Activated T-helper 1 cell treated with anti-CD3 and anti-CD28 coated beads, Interleukin-12 subunit alpha, Interleukin-12 subunit beta, Interleukin-2, Interleukin-4 antibody, amounts not matched to agents 30 ng/mL and 10 ng/mL and 1 ng/mL, durations not matched to agents 14 hours and 24 hours and 36 hours (primary cell): Measurements from ENCODE around the gene FMNL2. TPM values are rescaled to one million over a fixed set of nuclear protein-coding genes. Genes with fewer than 3 reads are reported as not detected.

Source experiments
- DNase-seq: peaks from one replicate; pipeline ENCODE4 v3.0.0; 2021; ENCODE audit warnings: low spot score
- H3K27ac Mint-ChIP-seq: one replicate; pipeline ENCODE4 v1.8.0; 2021; ENCODE audit warnings: mild to moderate bottlenecking, mixed read lengths
- H3K27me3 Mint-ChIP-seq: one replicate; pipeline ENCODE4 v1.8.0; 2022; ENCODE audit warnings: mild to moderate bottlenecking, moderate library complexity, mixed read lengths; ENCODE audit not compliant: insufficient read depth
- H3K36me3 Mint-ChIP-seq: one replicate; pipeline ENCODE4 v1.8.0; 2021; ENCODE audit warnings: low read depth, mixed read lengths
- H3K4me1 Mint-ChIP-seq: one replicate; pipeline ENCODE4 v1.8.0; 2021; ENCODE audit warnings: low read depth, mixed read lengths
- H3K4me3 Mint-ChIP-seq: one replicate; pipeline ENCODE4 v1.8.0; 2021; ENCODE audit warnings: mild to moderate bottlenecking, moderate library complexity, mixed read lengths
- H3K9me3 Mint-ChIP-seq: one replicate; pipeline ENCODE4 v1.8.0; 2021; ENCODE audit warnings: mixed read lengths
- intact Hi-C: fragments of 100-400 bp; cut with micrococcal nuclease; formaldehyde crosslinking; loops from one replicate; pipeline ENCODE4 v1.15.1; 2024
- total RNA-seq: library from RNA; stranded (reverse); gene quantifications from 2 replicates; pipeline ENCODE4 v1.2.3, GENCODE V29; 2022

FMNL2 gene
- total RNA-seq, 1 donor from 2014 or later: 14.8 TPM

DNA sequence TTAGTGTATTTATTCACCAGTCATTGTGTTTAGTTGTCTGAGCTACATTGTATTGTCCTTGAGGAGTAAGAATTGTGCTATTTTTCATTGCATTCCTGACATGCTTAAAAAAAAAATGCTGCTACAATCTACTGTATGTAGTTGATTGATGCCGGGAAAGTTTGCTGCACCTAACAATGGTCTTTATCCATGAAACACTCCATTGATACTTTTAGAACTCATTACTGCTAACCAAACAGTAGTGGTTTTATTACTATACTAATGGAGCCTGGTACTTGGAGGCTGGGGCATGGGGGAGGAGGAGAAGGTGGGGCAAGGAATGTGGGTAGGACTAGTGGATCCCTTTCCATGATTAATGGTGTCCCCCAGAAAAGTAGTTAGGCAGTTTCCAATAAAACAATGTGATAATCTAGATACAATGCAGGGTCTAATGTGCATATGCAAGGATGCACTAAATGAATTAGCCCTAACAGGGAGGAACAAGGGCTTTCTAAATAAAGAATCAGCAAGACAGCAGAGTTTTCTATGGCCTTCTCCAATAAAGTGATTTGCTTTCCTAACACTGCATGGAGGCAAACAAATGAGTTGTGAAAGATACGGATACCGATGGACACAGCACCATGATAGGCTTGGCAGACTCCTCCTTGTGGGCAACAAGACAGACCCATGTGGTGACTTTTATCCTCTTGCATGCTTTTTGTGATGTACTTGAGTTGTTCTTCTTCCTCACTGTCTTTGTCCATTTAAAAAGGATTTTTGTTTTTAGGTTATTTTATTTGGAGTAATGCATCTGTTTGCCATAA is 78.5 kb downstream of the FMNL2 start:
- peaks cover 39% of the 10 kb centered on the region for H3K4me1 Mint-ChIP-seq
- no peak overlapping the region for H3K4me3 Mint-ChIP-seq
- no peaks in the 10 kb centered on the region for H3K9me3 Mint-ChIP-seq
- H3K36me3 Mint-ChIP-seq: no peaks in the 10 kb centered on the region
- intact Hi-C loops: loop anchor here (2.0 kb wide), 4 partner anchors 79 to 303 kb away; partner anchors contain the start of genes FMNL2, PRPF40A and STAM2
- no peaks in the 10 kb centered on the region for H3K27me3 Mint-ChIP-seq
- H3K27ac Mint-ChIP-seq: no peak overlapping the region
- DNase-seq: no peak

DNA sequence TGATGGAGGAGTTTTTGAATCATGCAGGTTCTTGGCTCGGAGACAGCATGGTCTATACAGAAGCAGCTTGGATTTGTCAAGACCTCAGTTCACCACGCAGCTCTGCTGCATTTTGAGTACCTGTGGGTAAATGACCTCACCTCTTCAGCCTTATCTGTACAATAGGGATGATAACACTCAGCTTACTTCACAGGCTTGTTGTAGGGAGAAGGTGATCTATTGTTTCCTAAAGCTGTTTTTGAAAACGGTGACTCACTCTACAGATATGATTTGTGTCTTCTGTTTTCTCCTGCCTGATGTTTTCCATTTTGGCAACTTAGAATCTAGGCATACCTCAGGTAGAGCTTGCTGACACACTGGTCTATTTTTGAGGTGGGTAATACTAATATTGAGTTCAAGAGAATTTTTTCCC is 80.3 kb downstream of the FMNL2 start:
- intact Hi-C loops: loop anchor here (1.0 to 5.0 kb wide), 8 partner anchors 9 to 302 kb away; partner anchors contain the start of genes FMNL2, PRPF40A and STAM2
- no peaks in the 10 kb centered on the region for H3K9me3 Mint-ChIP-seq
- H3K27ac Mint-ChIP-seq: peak overlapping the region; percentile 77
- no peak for DNase-seq
- peak overlapping the region; percentile 16 for H3K4me3 Mint-ChIP-seq
- no peaks in the 10 kb centered on the region for H3K36me3 Mint-ChIP-seq
- peaks cover 41% of the 10 kb centered on the region for H3K4me1 Mint-ChIP-seq
- H3K27me3 Mint-ChIP-seq: no peaks in the 10 kb centered on the region

DNA sequence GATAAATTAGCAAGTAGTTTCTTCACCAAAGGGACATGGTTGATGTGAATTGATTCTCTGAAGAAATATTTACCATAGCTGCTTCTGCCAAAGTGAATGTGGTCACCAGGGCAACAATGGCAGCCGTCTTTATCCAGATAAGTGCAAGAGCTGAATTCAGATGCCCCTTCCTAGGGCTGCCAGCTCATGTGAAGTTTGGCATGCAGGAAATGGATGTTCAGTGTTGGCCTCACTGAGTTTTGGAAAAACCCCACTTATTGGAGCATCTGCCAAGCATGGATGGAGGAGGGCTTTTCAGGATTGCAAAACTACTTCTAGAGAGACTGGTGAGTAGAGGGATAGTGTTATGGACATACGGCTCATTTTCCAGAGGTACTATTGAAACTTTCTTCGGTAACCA is 80.8 kb downstream of the FMNL2 start:
- Mint-ChIP-seq H3K4me3 (no peak overlapping the region), H3K27ac (peak overlapping the region; percentile 77), H3K36me3 (no peaks in the 10 kb centered on the region), H3K4me1 (peaks cover 46% of the 10 kb centered on the region), H3K27me3 (no peaks in the 10 kb centered on the region), H3K9me3 (no peaks in the 10 kb centered on the region)
- intact Hi-C loops: loop anchor here (1.0 to 5.0 kb wide), 8 partner anchors 9 to 301 kb away; partner anchors contain the start of genes FMNL2, PRPF40A and STAM2
- DNase-seq: no peak

DNA sequence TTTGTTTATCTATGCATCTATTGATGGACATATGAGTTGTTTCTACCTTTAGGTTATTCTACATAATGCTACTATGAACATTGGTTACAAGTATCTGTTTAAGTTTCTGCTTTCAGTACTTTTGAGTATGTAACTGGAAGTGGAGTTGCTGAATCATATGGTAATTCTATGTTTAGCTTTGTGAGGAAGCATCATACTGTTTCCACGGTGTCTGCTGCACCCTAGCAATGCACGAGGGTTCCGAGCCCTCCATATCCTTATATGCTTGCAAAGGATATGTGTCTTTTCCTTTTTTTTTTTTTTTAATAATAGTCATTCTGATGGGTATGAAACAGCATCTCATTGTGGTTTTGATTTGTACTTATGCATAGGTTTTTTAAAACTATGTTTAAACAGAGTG is 83.7 kb downstream of the FMNL2 start:
- no peak for DNase-seq
- no peaks in the 10 kb centered on the region for H3K36me3 Mint-ChIP-seq
- no peaks in the 10 kb centered on the region for H3K9me3 Mint-ChIP-seq
- H3K4me1 Mint-ChIP-seq: peaks cover 61% of the 10 kb centered on the region
- intact Hi-C loops: loop anchor here (5.0 kb wide), 1 partner anchor 219 kb away; no protein-coding TSS in a partner anchor
- peak overlapping the region; percentile 40 for H3K4me3 Mint-ChIP-seq
- H3K27me3 Mint-ChIP-seq: no peaks in the 10 kb centered on the region
- H3K27ac Mint-ChIP-seq: peak overlapping the region; percentile 89

DNA sequence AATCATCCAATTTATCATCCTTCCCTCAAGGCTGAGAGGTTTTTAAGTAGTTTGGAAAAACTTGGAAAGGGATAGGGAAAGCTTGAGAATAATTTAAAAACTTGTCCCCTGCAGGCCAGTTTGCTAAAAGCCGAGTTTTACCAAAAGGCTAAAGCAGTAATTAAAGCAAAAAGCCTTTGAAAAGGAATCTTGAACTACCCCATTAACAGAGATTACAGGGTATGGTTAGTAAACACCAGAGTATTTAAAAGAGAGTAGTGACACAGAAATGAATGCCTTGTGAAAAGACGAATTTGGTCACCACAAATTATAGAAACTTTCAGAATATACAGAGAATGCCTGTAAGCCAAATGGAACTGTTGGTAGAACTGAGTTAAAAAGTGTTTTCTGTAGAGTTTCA is 85.0 kb downstream of the FMNL2 start:
- intact Hi-C loops: loop anchor here (2.0 to 5.0 kb wide), 2 partner anchors 13 to 217 kb away; no protein-coding TSS in a partner anchor
- no peaks in the 10 kb centered on the region for H3K27me3 Mint-ChIP-seq
- H3K4me1 Mint-ChIP-seq: peaks cover 49% of the 10 kb centered on the region
- H3K36me3 Mint-ChIP-seq: no peaks in the 10 kb centered on the region
- no peak overlapping the region for H3K27ac Mint-ChIP-seq
- no peaks in the 10 kb centered on the region for H3K9me3 Mint-ChIP-seq
- no peak for DNase-seq
- H3K4me3 Mint-ChIP-seq: no peak overlapping the region

DNA sequence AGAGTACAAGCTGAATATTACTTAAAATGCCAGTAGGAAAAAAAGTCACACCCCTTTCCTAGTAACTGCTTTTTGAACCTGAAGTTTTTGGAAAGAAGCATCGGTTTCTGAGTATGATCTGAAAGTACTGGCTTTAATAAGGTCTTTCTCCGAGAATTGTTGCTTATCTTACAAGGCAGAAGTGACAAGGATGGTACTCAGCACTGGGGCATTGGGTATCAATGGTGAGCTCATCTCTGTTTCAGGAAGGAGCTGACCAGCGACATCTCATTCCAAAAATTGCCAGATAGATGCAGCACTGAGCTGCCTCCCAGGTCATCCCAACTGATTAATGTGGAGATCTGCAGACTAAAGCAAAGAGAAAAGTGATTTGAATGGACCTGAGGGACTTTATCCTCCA is 85.4 kb downstream of the FMNL2 start:
- no peak for DNase-seq
- Mint-ChIP-seq H3K27me3 (no peaks in the 10 kb centered on the region), H3K27ac (no peak overlapping the region), H3K4me1 (peaks cover 44% of the 10 kb centered on the region), H3K9me3 (no peaks in the 10 kb centered on the region), H3K4me3 (no peak overlapping the region), H3K36me3 (no peaks in the 10 kb centered on the region)
- intact Hi-C loops: loop anchor here (2.0 kb wide), 1 partner anchor 14 kb away; no protein-coding TSS in a partner anchor

DNA sequence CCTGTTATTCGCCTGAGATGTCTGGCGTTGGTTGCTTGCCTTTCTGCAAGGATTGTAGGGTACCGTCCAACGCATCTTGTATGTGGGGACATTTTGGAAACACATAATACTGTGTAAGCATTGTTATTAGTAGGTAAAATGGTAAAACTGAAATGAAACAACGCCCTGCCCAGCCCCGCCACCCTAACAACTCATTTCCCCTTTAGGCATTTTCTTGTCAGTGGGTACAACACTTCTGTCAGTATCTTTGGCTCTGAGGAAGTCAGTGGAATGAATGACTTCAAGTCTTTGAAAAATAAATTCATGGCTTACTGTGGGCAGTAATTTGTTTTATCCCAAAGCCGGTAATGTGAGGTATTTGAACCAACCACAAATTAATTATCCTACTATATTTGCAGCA is 86.0 kb downstream of the FMNL2 start:
- no peaks in the 10 kb centered on the region for H3K9me3 Mint-ChIP-seq
- H3K36me3 Mint-ChIP-seq: no peaks in the 10 kb centered on the region
- no peak overlapping the region for H3K27ac Mint-ChIP-seq
- intact Hi-C loops: loop anchor here (1.0 to 2.0 kb wide), 2 partner anchors 14 to 24 kb away; no protein-coding TSS in a partner anchor
- peaks cover 39% of the 10 kb centered on the region for H3K4me1 Mint-ChIP-seq
- H3K4me3 Mint-ChIP-seq: no peak overlapping the region
- no peaks in the 10 kb centered on the region for H3K27me3 Mint-ChIP-seq
- no peak for DNase-seq

DNA sequence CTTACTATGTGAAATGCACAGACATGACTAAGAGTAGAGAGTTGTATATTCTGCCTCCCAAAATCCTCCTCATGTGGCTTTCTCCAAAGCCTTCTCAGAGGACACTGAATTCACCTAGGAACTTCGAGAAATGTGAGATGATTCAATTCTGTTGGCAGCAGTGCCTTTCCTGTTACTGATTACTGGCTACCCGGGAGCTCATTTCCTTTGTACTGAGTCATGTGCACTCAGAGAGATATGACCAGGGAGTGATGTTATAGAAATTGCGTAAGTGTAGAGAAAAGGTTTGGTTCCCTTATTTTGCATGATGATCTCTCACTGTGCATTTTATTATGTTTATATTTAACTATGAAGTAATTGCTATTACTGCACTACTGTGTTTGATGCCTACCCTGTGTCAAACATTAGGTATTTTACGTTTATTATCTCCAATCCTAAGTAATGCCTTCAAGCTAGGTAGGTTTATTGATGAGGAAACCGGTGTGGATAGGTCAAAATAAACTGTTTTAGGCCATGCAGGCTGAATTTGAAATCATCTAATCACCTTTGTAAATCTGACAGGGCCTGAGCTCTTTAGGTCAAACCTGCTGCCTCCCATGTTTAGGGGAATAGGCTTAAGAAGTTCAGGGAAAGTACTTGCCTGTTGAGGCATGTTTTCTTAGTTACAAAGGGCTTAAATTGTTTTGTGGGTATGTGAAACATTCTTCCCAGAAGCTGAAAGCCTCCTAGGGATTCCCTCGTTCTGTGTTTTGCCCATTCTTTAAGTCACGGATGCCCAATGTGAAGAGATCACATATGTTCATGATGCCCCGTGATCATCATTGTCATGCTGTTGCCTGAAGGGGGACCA is 86.8 kb downstream of the FMNL2 start:
- Mint-ChIP-seq H3K27me3 (no peaks in the 10 kb centered on the region), H3K4me3 (no peak overlapping the region), H3K4me1 (peaks cover 33% of the 10 kb centered on the region), H3K27ac (no peak overlapping the region), H3K9me3 (no peaks in the 10 kb centered on the region), H3K36me3 (no peaks in the 10 kb centered on the region)
- no peak for DNase-seq
- intact Hi-C loops: loop anchor here (1.0 to 2.0 kb wide), 2 partner anchors 15 to 24 kb away; no protein-coding TSS in a partner anchor

DNA sequence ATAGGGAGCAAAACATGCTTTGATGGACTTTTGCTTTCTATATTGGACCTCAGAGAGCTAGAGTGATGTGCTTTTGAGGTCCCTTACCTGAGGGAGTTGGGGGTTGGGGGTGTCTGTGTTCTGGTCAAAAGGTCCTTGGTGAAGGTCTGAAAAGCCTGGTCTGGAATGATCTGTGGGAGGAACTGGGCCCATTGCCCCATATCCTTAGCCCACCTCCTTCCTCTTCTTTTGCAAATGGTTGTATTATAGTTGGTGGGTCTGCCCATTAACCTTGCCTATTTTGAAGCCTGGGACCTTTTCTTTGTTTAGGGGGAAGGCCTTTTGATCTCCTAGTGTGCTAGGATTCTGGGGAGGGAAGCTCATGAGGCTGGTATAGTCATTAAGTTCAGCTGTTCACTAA is 88.7 kb downstream of the FMNL2 start:
- intact Hi-C loops: no loop called here
- no peaks in the 10 kb centered on the region for H3K27me3 Mint-ChIP-seq
- no peak overlapping the region for H3K27ac Mint-ChIP-seq
- no peaks in the 10 kb centered on the region for H3K36me3 Mint-ChIP-seq
- H3K4me1 Mint-ChIP-seq: peaks cover 20% of the 10 kb centered on the region
- no peaks in the 10 kb centered on the region for H3K9me3 Mint-ChIP-seq
- no peak overlapping the region for H3K4me3 Mint-ChIP-seq
- DNase-seq: no peak

DNA sequence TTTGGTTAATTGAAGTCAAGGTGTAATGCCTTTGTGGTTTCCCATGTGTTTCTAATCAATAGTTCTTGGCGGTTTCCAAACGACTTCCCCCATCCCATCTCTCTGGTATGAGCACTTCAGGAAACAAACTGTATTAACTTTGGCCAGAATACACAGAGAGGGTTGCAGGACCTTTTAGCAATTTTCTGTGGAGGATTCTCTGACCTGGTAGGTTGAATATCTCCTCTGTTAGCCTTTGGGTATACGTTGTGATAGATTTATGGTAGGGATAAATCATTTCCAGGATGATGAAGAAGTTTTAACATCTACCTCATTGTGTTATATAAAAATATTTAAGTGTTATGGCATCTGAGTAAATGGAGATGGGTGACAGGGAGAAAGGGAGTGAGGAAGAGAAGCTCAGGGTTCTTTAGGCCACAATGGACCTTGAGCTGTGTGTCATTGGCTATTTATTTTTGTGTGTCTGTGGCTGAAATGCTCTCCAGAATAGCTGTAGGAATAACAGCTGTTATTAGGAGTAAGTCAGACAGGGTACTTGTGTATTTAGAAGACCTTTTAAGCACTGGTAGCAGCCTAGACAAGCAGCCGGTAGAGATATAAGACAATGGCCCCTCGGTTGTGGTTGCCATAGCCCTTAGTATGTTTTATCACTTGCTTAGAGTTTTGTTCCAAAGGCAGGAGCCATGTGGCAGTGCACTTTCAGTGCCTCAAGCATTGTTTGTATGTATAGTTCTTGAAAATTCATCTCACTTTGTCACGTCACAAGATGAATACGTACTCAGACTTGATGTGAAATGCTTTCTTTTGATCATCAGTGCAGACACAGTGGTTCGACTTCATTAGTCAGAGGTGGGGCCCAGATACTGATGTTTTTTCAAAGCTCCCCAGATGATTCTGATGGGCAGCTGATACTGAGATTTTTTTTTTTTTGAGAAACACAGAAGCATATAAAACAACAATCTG is 91.1 kb downstream of the FMNL2 start:
- intact Hi-C loops: no loop called here
- Mint-ChIP-seq H3K36me3 (no peaks in the 10 kb centered on the region), H3K9me3 (no peaks in the 10 kb centered on the region), H3K4me3 (no peak overlapping the region), H3K27me3 (no peaks in the 10 kb centered on the region), H3K27ac (no peak overlapping the region), H3K4me1 (peaks cover 14% of the 10 kb centered on the region)
- DNase-seq: no peak

DNA sequence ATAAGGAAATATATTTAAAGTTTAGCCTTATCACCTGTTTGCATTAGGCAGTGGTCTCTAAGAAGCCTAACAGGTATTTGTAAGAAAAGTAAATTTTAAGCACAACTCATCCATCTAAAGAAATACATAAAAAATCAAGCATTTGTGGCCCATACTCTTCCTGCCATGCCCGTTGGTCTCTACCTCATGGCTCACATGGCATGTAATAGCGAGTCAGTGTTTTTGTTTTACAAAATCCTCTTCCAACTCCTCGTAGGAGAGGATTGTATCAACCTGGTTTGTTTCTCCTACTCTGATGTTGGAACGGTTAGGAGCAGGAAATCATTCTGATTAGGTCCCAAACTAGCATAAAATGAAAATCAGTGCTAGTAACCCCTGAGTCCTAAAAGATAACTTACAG is 91.8 kb downstream of the FMNL2 start:
- H3K36me3 Mint-ChIP-seq: no peaks in the 10 kb centered on the region
- H3K27me3 Mint-ChIP-seq: no peaks in the 10 kb centered on the region
- H3K9me3 Mint-ChIP-seq: no peaks in the 10 kb centered on the region
- H3K4me3 Mint-ChIP-seq: no peak overlapping the region
- intact Hi-C loops: no loop called here
- no peak for DNase-seq
- peaks cover 6% of the 10 kb centered on the region for H3K4me1 Mint-ChIP-seq
- H3K27ac Mint-ChIP-seq: no peak overlapping the region

DNA sequence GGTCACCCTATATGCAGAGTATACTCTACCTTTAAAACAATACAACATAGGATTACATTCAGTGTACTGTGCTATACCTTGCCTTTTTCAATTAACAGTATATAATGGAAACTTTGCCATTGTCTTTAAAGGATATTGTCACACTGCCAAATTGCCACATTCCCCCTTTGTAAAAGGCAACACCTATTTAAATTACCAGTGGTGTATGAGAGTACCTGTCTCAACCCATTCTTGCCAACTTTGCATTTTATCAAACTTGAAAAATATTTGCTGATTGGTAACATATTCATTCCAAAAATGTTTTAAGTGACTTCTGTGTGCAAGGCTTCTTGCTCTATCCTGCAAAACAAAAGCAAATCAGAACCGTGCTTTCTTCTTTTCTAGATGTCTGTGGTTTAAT is 92.9 kb downstream of the FMNL2 start:
- Mint-ChIP-seq H3K4me1 (no peaks in the 10 kb centered on the region), H3K9me3 (no peaks in the 10 kb centered on the region), H3K4me3 (no peak overlapping the region), H3K27me3 (no peaks in the 10 kb centered on the region), H3K27ac (no peak overlapping the region), H3K36me3 (no peaks in the 10 kb centered on the region)
- intact Hi-C loops: no loop called here
- DNase-seq: no peak
